Measurements from ENCODE around the gene ARHGAP4.

ARHGAP4 gene

GRCh38 chrX:153924149-153924861, 1.8 kb downstream of the ARHGAP4 start:
- peak; percentile 76 for DNase-seq

GRCh38 chrX:153922932-153923857, 2.9 kb downstream of the ARHGAP4 start:
- peak; percentile 71 for DNase-seq

- no peak for DNase-seq
Observed at GRCh38 chrX:153921511-153922446, 4.3 kb downstream of the ARHGAP4 start.

- DNase-seq, result no peak
Observed at GRCh38 chrX:153921070-153921469, 5.0 kb downstream of the ARHGAP4 start.

GRCh38 chrX:153920546-153920945, 5.5 kb downstream of the ARHGAP4 start:
- DNase-seq, result no peak

- DNase-seq, result no peak
Observed at GRCh38 chrX:153919281-153919680, 6.8 kb downstream of the ARHGAP4 start.

GRCh38 chrX:153917869-153918268, 8.2 kb downstream of the ARHGAP4 start:
- DNase-seq, result no peak

GRCh38 chrX:153913701-153914100, 12.4 kb downstream of the ARHGAP4 start:
- no peak for DNase-seq

GRCh38 chrX:153913211-153913610, 12.9 kb downstream of the ARHGAP4 start:
- no peak for DNase-seq

- no peak for DNase-seq
Observed at GRCh38 chrX:153911798-153912197, 14.3 kb downstream of the ARHGAP4 start.

- no peak for DNase-seq
Observed at GRCh38 chrX:153910446-153910845, 15.6 kb downstream of the ARHGAP4 start.

- DNase-seq, result no peak
Observed at GRCh38 chrX:153909980-153910360, 16.1 kb downstream of the ARHGAP4 start.

GRCh38 chrX:153909024-153909979, 16.8 kb downstream of the ARHGAP4 start:
- peak; percentile 53 for DNase-seq

GRCh38 chrX:153908219-153908860, 17.7 kb downstream of the ARHGAP4 start:
- DNase-seq, result no peak

- DNase-seq, result no peak
Observed at GRCh38 chrX:153907456-153907855, 18.6 kb downstream of the ARHGAP4 start.

GRCh38 chrX:153906126-153906917, 19.7 kb downstream of the ARHGAP4 start:
- DNase-seq, result no peak

GRCh38 chrX:153905481-153906095, 20.5 kb downstream of the ARHGAP4 start:
- no peak for DNase-seq

GRCh38 chrX:153903991-153904957, 21.8 kb downstream of the ARHGAP4 start, which contains the start of gene AVPR2:
AVPR2 (plus strand) TSS chrX:153904673; CDS start chrX:153905146, 473 bp downstream.
- no peak for DNase-seq
